Natural killer cell (primary cell): ENCODE data around the gene KDM6A. TPM values are rescaled to one million over a fixed set of nuclear protein-coding genes. Genes with fewer than 3 reads are reported as not detected.

Experiments used
- ATAC-seq, 3 donors: fragments of 150-1000 bp in 2 of 3; fragments of 200-7000 bp in 1 of 3; cut with Tn5 transposase; 1 replicate in 1 of 3; 2 replicates in 2 of 3; pipeline ENCODE4 v1.10.0; 2021; ENCODE audit warnings: mild to moderate bottlenecking in 2 of 3, moderate library complexity in 2 of 3
- DNase-seq, 2 donors: peaks; one replicate each; pipeline versions ENCODE4 v3.0.0 to v3.0.0-alpha.2; 2013 to 2021; ENCODE audit warnings: mixed read lengths in 1 of 2
- H3K27ac ChIP-seq: one replicate; pipeline ENCODE4 v1.5.1; 2013; ENCODE audit warnings: mild to moderate bottlenecking, low read length
- H3K27me3 ChIP-seq: one replicate; pipeline ENCODE4 v1.6.1; 2013; ENCODE audit warnings: low read length; ENCODE audit not compliant: control insufficient read depth, insufficient read depth
- H3K36me3 ChIP-seq: one replicate; pipeline ENCODE4 v1.6.1; 2013; ENCODE audit warnings: low read length; ENCODE audit not compliant: control insufficient read depth, insufficient read depth
- H3K4me1 ChIP-seq: one replicate; pipeline ENCODE4 v1.6.1; 2013; ENCODE audit warnings: low read length; ENCODE audit not compliant: control insufficient read depth, insufficient read depth
- H3K4me3 ChIP-seq: one replicate; pipeline ENCODE4 v1.5.1; 2013; ENCODE audit warnings: low read length
- H3K9me3 ChIP-seq: one replicate; pipeline ENCODE4 v1.6.1; 2013; ENCODE audit warnings: low read length; ENCODE audit not compliant: control insufficient read depth, insufficient read depth
- H3K27ac Mint-ChIP-seq, 2 donors: one replicate each; pipeline ENCODE4 v1.8.0; 2022; ENCODE audit warnings: mild to moderate bottlenecking in 2 of 2, mixed read lengths in 2 of 2, moderate library complexity in 1 of 2
- H3K27me3 Mint-ChIP-seq, 2 donors: one replicate each; pipeline ENCODE4 v1.8.0; 2022; ENCODE audit warnings: low read depth in 2 of 2, mixed read lengths in 2 of 2
- H3K36me3 Mint-ChIP-seq: one replicate; pipeline ENCODE4 v1.8.0; 2022; ENCODE audit warnings: mixed read lengths
- H3K4me1 Mint-ChIP-seq, 2 donors: one replicate each; pipeline ENCODE4 v1.8.0; 2022; ENCODE audit warnings: mixed read lengths in 2 of 2
- H3K4me3 Mint-ChIP-seq: one replicate; pipeline ENCODE4 v1.8.0; 2022; ENCODE audit warnings: mild to moderate bottlenecking, moderate library complexity, mixed read lengths
- H3K9me3 Mint-ChIP-seq, 2 donors: one replicate each; pipeline ENCODE4 v1.8.0; 2022; ENCODE audit warnings: mixed read lengths in 2 of 2
- WGBS: methylation state at CpG from one replicate; pipeline ENCODE4 v1.1.7; 2013; ENCODE audit warnings: missing lambda C conversion rate; ENCODE audit not compliant: insufficient coverage; 5-methylcytosine and 5-hydroxymethylcytosine counted together
- intact Hi-C: fragments of 100-400 bp; cut with micrococcal nuclease; formaldehyde crosslinking; loops from one replicate; pipeline ENCODE4 v1.14.2; 2022
- total RNA-seq, 4 donors: library from RNA; stranded (reverse); fragments of 120-200 nt in 1 of 4; gene quantifications; one replicate each; pipeline versions ENCODE4 v1.2.3 to v1.2.4, GENCODE V29; 2013 to 2022
- TF ChIP-seq, protein P1 (sequence below): fragments of 200-600 bp; IDR thresholded peaks from one replicate; pipeline ENCODE4 v1.8.0; 2022; ENCODE audit warnings: antibody characterized with exemption

Gene KDM6A
- total RNA-seq, 3 donors from 2014 or later (not counting 1 experiment from before 2014, with no cell fraction given), result 60.8 to 121 (median 73.1) TPM

DNA sequence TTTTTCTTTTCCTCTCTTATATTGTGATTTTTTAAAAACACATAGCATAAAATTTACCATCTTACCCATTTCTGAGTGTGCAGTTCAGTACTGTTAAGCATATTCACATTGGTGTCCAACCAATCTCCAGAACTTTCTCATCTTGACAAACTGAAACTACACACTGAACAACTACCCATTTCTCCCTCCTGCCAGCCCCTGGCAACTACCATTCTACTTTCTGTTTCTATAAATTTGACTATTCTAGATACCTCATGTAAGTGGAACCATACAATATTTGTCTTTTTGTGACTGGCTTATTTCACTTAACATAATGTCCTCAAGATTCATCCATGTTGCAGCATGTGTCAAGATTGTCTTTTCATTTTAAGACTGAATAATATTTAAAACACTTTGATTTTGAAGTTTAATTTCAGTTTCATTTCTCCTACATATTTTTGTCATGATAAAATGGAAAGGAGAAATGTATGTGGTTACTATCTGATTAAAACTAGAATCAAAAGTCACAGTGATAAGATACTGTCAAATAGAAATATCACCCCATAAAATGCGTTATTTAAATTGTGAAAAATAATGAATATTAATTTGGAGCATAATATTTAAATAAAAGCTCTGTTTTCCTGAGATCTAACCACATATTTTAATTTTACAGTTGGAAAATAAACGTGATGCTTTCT, 204.9 kb downstream of the KDM6A start:
- Mint-ChIP-seq H3K27me3 (no peaks in the 10 kb centered on the region), H3K4me1 (peaks cover 19 to 29% of the 10 kb centered on the region in 2 donors), H3K9me3 (no peaks in the 10 kb centered on the region), H3K36me3 (peaks cover 7% of the 10 kb centered on the region), H3K4me3 (peak overlapping the region; percentile 43), H3K27ac (peak overlapping the region; percentile 76 to 87)
- H3K4me3 ChIP-seq, result no peak overlapping the region
- H3K36me3 ChIP-seq, result peaks cover 2% of the 10 kb centered on the region
- H3K27ac ChIP-seq, result no peak overlapping the region
- no peaks in the 10 kb centered on the region for H3K9me3 ChIP-seq
- intact Hi-C loops, result loop anchor here (5.0 kb wide), 1 partner anchor 206 kb away; the partner anchor contains the start of gene KDM6A
- DNase-seq, result peak in 1 of 2 donors; percentile 13
- peak in 2 of 3 donors; percentile 42 to 52 for ATAC-seq
- TF ChIP-seq, protein P1, sequence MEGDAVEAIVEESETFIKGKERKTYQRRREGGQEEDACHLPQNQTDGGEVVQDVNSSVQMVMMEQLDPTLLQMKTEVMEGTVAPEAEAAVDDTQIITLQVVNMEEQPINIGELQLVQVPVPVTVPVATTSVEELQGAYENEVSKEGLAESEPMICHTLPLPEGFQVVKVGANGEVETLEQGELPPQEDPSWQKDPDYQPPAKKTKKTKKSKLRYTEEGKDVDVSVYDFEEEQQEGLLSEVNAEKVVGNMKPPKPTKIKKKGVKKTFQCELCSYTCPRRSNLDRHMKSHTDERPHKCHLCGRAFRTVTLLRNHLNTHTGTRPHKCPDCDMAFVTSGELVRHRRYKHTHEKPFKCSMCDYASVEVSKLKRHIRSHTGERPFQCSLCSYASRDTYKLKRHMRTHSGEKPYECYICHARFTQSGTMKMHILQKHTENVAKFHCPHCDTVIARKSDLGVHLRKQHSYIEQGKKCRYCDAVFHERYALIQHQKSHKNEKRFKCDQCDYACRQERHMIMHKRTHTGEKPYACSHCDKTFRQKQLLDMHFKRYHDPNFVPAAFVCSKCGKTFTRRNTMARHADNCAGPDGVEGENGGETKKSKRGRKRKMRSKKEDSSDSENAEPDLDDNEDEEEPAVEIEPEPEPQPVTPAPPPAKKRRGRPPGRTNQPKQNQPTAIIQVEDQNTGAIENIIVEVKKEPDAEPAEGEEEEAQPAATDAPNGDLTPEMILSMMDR, result no peak
- WGBS, result no CpG with 5 or more reads among the region's 2 CpGs
- H3K27me3 ChIP-seq, result no peaks in the 10 kb centered on the region
- no peaks in the 10 kb centered on the region for H3K4me1 ChIP-seq

DNA sequence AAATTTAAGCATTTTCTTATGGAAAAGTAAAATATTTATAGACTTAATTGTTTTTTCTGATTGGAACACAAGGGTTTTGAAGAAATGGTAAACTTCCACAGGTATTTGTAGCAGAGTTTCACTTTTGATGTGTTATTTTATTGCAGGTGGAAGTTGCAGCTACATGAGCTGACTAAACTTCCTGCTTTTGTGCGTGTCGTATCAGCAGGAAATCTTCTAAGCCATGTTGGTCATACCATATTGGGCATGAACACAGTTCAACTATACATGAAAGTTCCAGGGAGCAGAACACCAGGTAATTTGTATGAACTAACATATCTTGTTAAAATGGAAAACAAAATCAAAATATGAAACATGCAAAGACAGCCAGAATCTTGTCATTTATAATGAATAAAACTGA, 210.3 kb downstream of the KDM6A start:
- no peaks in the 10 kb centered on the region for H3K27me3 Mint-ChIP-seq
- H3K27ac Mint-ChIP-seq, result peak overlapping the region in 1 of 2 donors; percentile 31
- Histone ChIP-seq H3K27ac (no peak overlapping the region), H3K36me3 (peaks cover 18% of the 10 kb centered on the region), H3K9me3 (no peaks in the 10 kb centered on the region), H3K4me3 (no peak overlapping the region), H3K27me3 (no peaks in the 10 kb centered on the region), H3K4me1 (no peaks in the 10 kb centered on the region)
- intact Hi-C loops, result no loop called here
- H3K36me3 Mint-ChIP-seq, result peaks cover 18% of the 10 kb centered on the region
- H3K9me3 Mint-ChIP-seq, result no peaks in the 10 kb centered on the region
- WGBS, result 0% methylated on average over 2 of the region's 2 CpGs
- TF ChIP-seq, protein P1, result no peak
- peak in 1 of 3 donors; percentile 30 for ATAC-seq
- no peak overlapping the region for H3K4me3 Mint-ChIP-seq
- no peaks in the 10 kb centered on the region for H3K4me1 Mint-ChIP-seq
- peak in 1 of 2 donors; percentile 31 for DNase-seq

DNA sequence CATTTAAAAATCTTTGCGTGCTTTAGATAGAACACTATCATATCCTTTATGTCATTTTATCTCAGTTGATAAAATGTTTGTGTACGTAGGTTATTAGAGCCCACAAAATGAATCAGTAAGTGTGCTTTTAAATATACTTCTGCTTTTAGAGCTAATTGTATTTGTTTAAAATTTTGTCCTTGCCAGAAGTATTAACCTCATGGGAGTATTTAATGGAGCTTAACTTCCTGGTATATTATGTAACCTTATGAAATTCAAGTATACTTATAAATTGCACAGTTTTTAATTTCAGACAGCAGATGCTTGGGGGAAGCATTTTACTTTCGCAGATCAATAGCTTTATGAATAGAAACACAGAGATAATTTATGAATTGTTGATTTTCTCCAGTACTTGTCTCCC, 237.5 kb downstream of the KDM6A start:
- H3K4me3 ChIP-seq, result no peak overlapping the region
- Mint-ChIP-seq H3K9me3 (peaks cover 2 to 4% of the 10 kb centered on the region in 2 donors), H3K4me3 (no peak overlapping the region), H3K27ac (peak overlapping the region in 1 of 2 donors; percentile 34), H3K36me3 (peaks cover 16% of the 10 kb centered on the region), H3K27me3 (no peaks in the 10 kb centered on the region), H3K4me1 (no peaks in the 10 kb centered on the region)
- no peak overlapping the region for H3K27ac ChIP-seq
- DNase-seq (no peak), ATAC-seq (no peak)
- peaks cover 5% of the 10 kb centered on the region for H3K36me3 ChIP-seq
- no peaks in the 10 kb centered on the region for H3K4me1 ChIP-seq
- TF ChIP-seq, protein P1, result no peak
- WGBS, result no CpG with 5 or more reads among the region's 3 CpGs
- no peaks in the 10 kb centered on the region for H3K9me3 ChIP-seq
- intact Hi-C loops, result no loop called here
- H3K27me3 ChIP-seq, result no peaks in the 10 kb centered on the region
